Endothelial cell (in vitro differentiated cells): ENCODE measurements around the gene ARHGEF11. TPM values are rescaled to one million over a fixed set of nuclear protein-coding genes. Genes with fewer than 3 reads are reported as not detected.

ENCODE experiments used
- DNase-seq: peaks from one replicate; pipeline ENCODE4 v3.0.0; 2021; ENCODE audit warnings: low spot score
- H3K27ac Mint-ChIP-seq: one replicate; pipeline ENCODE4 v1.8.0; 2021; ENCODE audit warnings: mixed read lengths, inconsistent platforms; ENCODE audit not compliant: unreplicated experiment
- H3K27me3 Mint-ChIP-seq: one replicate; pipeline ENCODE4 v1.8.0; 2021; ENCODE audit warnings: mild to moderate bottlenecking, moderate library complexity, mixed read lengths, inconsistent platforms; ENCODE audit not compliant: unreplicated experiment
- H3K36me3 Mint-ChIP-seq: one replicate; pipeline ENCODE4 v1.8.0; 2021; ENCODE audit warnings: mild to moderate bottlenecking, low read depth, mixed read lengths, inconsistent platforms; ENCODE audit not compliant: unreplicated experiment
- H3K4me1 Mint-ChIP-seq: one replicate; pipeline ENCODE4 v1.8.0; 2021; ENCODE audit warnings: mild to moderate bottlenecking, mixed read lengths, inconsistent platforms; ENCODE audit not compliant: unreplicated experiment
- H3K4me3 Mint-ChIP-seq: one replicate; pipeline ENCODE4 v1.8.0; 2021; ENCODE audit warnings: mild to moderate bottlenecking, mixed read lengths, inconsistent platforms; ENCODE audit not compliant: unreplicated experiment
- H3K9me3 Mint-ChIP-seq: one replicate; pipeline ENCODE4 v1.8.0; 2021; ENCODE audit warnings: mixed read lengths, inconsistent platforms; ENCODE audit not compliant: unreplicated experiment
- CTCF ChIP-seq: fragments of 200-600 bp; sonication (generic); IDR thresholded peaks from one replicate; pipeline ENCODE4 v1.5.0; 2021; ENCODE audit warnings: antibody characterized with exemption; ENCODE audit not compliant: unreplicated experiment
- total RNA-seq: library from RNA; stranded (reverse); fragmentation: NEBNext Ultra II Directional; extraction: Animal tissue kit (Norgen Biotek cat#: 25700); gene quantifications from one replicate; pipeline ENCODE4 v1.2.1, GENCODE V29; 2021; ENCODE audit not compliant: unreplicated experiment

Gene ARHGEF11
- total RNA-seq, 1 donor from 2014 or later = 48.4 TPM

- H3K4me3 Mint-ChIP-seq = no peak overlapping the region
- no peak overlapping the region for H3K27ac Mint-ChIP-seq
- TF ChIP-seq CTCF = no peak
- DNase-seq = no peak
- peaks cover 14% of the 10 kb centered on the region for H3K4me1 Mint-ChIP-seq
- peaks cover 35% of the 10 kb centered on the region for H3K36me3 Mint-ChIP-seq
- H3K9me3 Mint-ChIP-seq = no peaks in the 10 kb centered on the region
- peaks cover 1% of the 10 kb centered on the region for H3K27me3 Mint-ChIP-seq
Observed at GRCh38 chr1:157025385-157025784, 20.2 kb downstream of the ARHGEF11 start.

- DNase-seq = no peak
- Mint-ChIP-seq H3K4me3 (no peak overlapping the region), H3K4me1 (peaks cover 13% of the 10 kb centered on the region), H3K27me3 (peaks cover 1% of the 10 kb centered on the region), H3K9me3 (no peaks in the 10 kb centered on the region), H3K27ac (no peak overlapping the region), H3K36me3 (peaks cover 49% of the 10 kb centered on the region)
- TF ChIP-seq CTCF = no peak
Observed at GRCh38 chr1:157021688-157022087, 23.9 kb downstream of the ARHGEF11 start.

GRCh38 chr1:157019457-157019856 lies 26.1 kb downstream of the ARHGEF11 start:
- Mint-ChIP-seq H3K4me3 (peak overlapping the region; percentile 43), H3K9me3 (no peaks in the 10 kb centered on the region), H3K36me3 (peaks cover 42% of the 10 kb centered on the region), H3K4me1 (no peaks in the 10 kb centered on the region), H3K27ac (no peak overlapping the region), H3K27me3 (no peaks in the 10 kb centered on the region)
- no peak for DNase-seq
- TF ChIP-seq CTCF = no peak

- Mint-ChIP-seq H3K27me3 (no peaks in the 10 kb centered on the region), H3K4me3 (no peak overlapping the region), H3K27ac (no peak overlapping the region), H3K36me3 (no peaks in the 10 kb centered on the region), H3K4me1 (peaks cover 18% of the 10 kb centered on the region), H3K9me3 (no peaks in the 10 kb centered on the region)
- DNase-seq = no peak
- no peak for TF ChIP-seq CTCF
Observed at GRCh38 chr1:157011845-157012244, 33.7 kb downstream of the ARHGEF11 start.

GRCh38 chr1:157008502-157008901 lies 37.0 kb downstream of the ARHGEF11 start:
- no peak for TF ChIP-seq CTCF
- Mint-ChIP-seq H3K27ac (no peak overlapping the region), H3K36me3 (no peaks in the 10 kb centered on the region), H3K4me3 (no peak overlapping the region), H3K27me3 (no peaks in the 10 kb centered on the region), H3K4me1 (peaks cover 43% of the 10 kb centered on the region), H3K9me3 (no peaks in the 10 kb centered on the region)
- DNase-seq = no peak
